ENCODE measurements around the gene MGP.

Gene MGP

DNA sequence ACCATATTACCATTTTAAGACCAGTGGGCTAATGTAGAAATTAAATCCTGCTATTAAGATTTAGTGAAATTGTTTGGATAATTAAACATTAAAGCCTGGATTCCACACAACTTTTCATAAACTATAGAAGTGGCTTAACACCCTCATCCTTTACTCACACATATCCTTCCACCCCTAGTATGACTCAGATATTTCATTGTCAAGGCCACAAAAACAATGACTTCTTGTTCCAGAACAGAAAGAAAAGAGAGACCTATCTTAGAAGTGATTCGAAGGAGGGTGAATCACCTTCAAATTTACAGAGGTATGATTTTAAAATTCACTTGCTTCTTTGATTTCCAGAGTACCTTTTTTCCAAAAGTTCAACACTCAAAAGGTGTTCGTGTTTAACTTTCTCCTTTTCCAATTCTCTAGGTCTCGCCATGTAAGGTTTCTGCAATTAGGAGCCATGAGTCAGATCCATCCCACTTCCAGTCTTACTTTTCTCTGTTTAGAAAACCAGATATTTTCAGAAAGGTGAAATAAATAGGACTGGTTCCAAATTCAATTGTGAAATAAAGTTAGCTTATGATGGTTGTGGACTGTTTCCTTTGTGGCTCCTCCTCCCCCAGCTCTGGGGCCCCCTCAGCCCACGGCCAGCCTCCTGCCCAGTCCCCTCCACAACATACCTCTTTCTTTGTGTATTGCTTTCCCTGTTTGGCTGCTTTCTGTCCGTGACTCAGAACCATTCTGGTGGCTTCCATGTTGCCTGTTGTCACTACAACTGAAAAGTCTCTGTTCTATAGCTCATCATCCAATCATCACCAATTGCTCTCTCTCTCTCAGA lies 24.6 kb upstream of the MGP start:
- TF ChIP-seq, protein P1, sequence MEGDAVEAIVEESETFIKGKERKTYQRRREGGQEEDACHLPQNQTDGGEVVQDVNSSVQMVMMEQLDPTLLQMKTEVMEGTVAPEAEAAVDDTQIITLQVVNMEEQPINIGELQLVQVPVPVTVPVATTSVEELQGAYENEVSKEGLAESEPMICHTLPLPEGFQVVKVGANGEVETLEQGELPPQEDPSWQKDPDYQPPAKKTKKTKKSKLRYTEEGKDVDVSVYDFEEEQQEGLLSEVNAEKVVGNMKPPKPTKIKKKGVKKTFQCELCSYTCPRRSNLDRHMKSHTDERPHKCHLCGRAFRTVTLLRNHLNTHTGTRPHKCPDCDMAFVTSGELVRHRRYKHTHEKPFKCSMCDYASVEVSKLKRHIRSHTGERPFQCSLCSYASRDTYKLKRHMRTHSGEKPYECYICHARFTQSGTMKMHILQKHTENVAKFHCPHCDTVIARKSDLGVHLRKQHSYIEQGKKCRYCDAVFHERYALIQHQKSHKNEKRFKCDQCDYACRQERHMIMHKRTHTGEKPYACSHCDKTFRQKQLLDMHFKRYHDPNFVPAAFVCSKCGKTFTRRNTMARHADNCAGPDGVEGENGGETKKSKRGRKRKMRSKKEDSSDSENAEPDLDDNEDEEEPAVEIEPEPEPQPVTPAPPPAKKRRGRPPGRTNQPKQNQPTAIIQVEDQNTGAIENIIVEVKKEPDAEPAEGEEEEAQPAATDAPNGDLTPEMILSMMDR (IDR thresholded peaks at IDR 0.05; ENCODE audit: low read depth, low read length, missing control alignments), result no peak
- no peak overlapping the region for H3K4me3 ChIP-seq (ENCODE audit: low read depth, low read length)
- H3K27ac ChIP-seq, result peak overlapping the region; percentile 56
- no peak for DNase-seq
- in situ Hi-C loops (cut with HindIII; ENCODE audit: low pct_ligation_motif_present, low sequenced_read_pairs), result no loop called here
- no peaks in the 10 kb centered on the region for H3K27me3 ChIP-seq (replicated peaks)
- no peaks in the 10 kb centered on the region for H3K36me3 ChIP-seq (replicated peaks)

GRCh38 chr12:14907953-14908352 lies 22.3 kb upstream of the MGP start:
- Histone ChIP-seq H3K36me3 (replicated peaks) (no peaks in the 10 kb centered on the region), H3K27ac (no peak overlapping the region), H3K27me3 (replicated peaks) (no peaks in the 10 kb centered on the region), H3K4me3 (ENCODE audit: low read depth, low read length) (no peak overlapping the region)
- TF ChIP-seq, protein P1 (IDR thresholded peaks at IDR 0.05; ENCODE audit: low read depth, low read length, missing control alignments), result no peak
- DNase-seq, result no peak
- in situ Hi-C loops (cut with HindIII; ENCODE audit: low pct_ligation_motif_present, low sequenced_read_pairs), result no loop called here

DNA sequence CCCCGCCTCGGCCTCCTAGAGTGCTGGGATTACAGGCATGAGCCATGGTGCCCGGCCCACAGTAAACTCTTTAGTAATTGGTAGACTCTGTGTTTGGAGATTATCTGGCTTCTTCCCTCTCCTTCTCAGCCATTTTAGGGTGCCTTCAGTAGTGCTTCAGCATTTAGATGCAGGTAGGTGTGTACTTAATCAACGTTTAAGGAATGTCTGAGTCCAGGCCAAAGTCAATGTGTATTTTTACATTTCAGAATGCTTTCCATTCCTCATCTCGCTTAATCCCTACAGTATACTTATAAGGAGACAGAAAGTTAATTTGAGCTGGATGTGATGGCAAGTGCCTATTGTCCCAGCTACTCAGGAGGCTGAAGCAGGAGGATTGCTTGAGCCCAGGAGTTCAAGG lies 20.5 kb upstream of the MGP start:
- H3K27ac ChIP-seq, result no peak overlapping the region
- no peak overlapping the region for H3K4me3 ChIP-seq (ENCODE audit: low read depth, low read length)
- TF ChIP-seq, protein P1 (IDR thresholded peaks at IDR 0.05; ENCODE audit: low read depth, low read length, missing control alignments), result no peak
- no peaks in the 10 kb centered on the region for H3K27me3 ChIP-seq (replicated peaks)
- H3K36me3 ChIP-seq (replicated peaks), result no peaks in the 10 kb centered on the region
- DNase-seq, result no peak
- in situ Hi-C loops (cut with HindIII; ENCODE audit: low pct_ligation_motif_present, low sequenced_read_pairs), result no loop called here

- Histone ChIP-seq H3K4me3 (ENCODE audit: low read depth, low read length) (no peak overlapping the region), H3K27me3 (replicated peaks) (no peaks in the 10 kb centered on the region), H3K36me3 (replicated peaks) (no peaks in the 10 kb centered on the region), H3K27ac (no peak overlapping the region)
- in situ Hi-C loops (cut with HindIII; ENCODE audit: low pct_ligation_motif_present, low sequenced_read_pairs), result no loop called here
- TF ChIP-seq, protein P1 (IDR thresholded peaks at IDR 0.05; ENCODE audit: low read depth, low read length, missing control alignments), result no peak
- DNase-seq, result no peak
Measured at GRCh38 chr12:14905269-14906004, 19.8 kb upstream of the MGP start.

DNA sequence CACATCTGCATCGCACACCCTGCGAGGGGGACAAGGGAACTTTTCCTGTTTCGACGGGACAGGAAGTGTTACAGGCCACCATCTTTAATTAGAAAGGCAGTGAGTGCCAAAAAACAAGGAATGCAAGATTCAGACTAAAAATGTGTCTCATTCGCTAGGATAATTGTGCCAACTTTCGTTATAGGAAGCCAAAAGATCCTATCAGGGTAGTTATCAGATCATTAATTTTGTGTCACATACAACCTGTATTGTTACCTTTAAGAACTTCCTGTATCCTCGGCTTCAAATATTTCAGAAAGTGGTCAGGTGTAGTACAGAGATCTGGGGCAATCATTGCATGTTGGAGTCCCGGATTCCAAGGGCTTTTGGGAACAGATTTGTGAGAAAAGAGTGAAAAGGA lies 19.2 kb upstream of the MGP start:
- no peak overlapping the region for H3K4me3 ChIP-seq (ENCODE audit: low read depth, low read length)
- no peaks in the 10 kb centered on the region for H3K27me3 ChIP-seq (replicated peaks)
- no peak overlapping the region for H3K27ac ChIP-seq
- no peak for DNase-seq
- no peaks in the 10 kb centered on the region for H3K36me3 ChIP-seq (replicated peaks)
- TF ChIP-seq, protein P1 (IDR thresholded peaks at IDR 0.05; ENCODE audit: low read depth, low read length, missing control alignments), result no peak
- in situ Hi-C loops (cut with HindIII; ENCODE audit: low pct_ligation_motif_present, low sequenced_read_pairs), result no loop called here

Measured in brain microvascular endothelial cell (primary cell).